ENCODE results near the gene SLC39A10. TPM values are rescaled to one million over a fixed set of nuclear protein-coding genes. Genes with fewer than 3 reads are reported as not detected.
A peak's percentile ranks its signal among the peaks of the same experiment; 100 is the strongest.

The SLC39A10 gene
- total RNA-seq, 2 donors from 2014 or later, result 70.3 to 75.8 TPM

DNA sequence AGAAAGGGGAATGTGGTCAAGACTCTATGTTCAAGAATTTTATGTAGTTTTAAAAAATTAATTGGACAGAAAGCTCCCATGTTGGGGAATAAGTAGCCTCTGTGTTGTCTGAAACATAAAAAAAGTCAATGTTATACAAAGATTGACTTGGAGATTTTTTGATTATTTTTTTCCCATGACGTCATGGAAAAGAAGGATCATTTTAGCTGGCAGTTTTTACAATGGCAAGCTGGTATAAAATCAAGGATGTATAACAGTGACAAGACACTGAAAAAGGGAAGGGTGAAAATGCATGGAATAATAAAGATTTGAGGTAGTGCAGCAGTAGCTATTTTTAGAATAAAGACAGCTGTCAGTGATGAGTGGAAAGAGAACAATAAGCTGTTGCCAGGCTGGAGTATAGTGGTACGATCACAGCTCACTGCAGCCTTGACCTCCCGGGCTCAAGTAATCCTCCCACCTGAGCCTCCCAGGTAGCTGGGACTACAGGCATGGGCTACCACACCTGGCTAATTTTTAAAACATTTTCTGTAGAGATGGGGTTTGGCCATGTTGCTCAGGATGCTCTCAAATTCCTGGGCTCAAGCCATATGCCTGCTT, 9.2 kb downstream of the SLC39A10 start:
- no peaks in the 10 kb centered on the region for H3K36me3 Mint-ChIP-seq (ENCODE audit: insufficient read depth in 2 of 2)
- H3K27ac Mint-ChIP-seq, result peak overlapping the region; percentile 9
- H3K4me1 Mint-ChIP-seq (ENCODE audit: low read depth), result peaks cover 45% of the 10 kb centered on the region
- no peaks in the 10 kb centered on the region for H3K9me3 Mint-ChIP-seq
- ATAC-seq (replicated peaks in 1 of 2) (no peak), DNase-seq (no peak)
- no peaks in the 10 kb centered on the region for H3K27me3 Mint-ChIP-seq (ENCODE audit: low read depth)
- H3K4me3 Mint-ChIP-seq, result peak overlapping the region in 1 of 2 donors; percentile 3

DNA sequence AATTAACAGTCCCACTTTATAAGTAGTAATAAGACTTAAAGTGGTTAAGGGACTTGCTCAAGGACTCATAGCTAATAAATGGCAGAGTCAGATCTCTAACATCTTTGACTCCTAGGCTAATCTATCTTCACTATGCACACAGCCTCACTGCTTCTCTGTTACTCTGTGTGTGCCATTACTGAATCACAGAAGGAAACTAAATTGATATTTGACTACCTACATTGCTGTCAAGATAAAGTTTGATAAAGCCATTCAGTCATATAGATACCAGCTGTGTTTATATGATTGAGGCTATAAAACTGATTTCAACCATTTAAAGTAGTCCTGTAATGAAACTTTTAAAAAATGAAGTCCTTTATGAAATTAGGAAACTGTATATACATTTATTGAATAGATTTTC, 10.9 kb downstream of the SLC39A10 start:
- Mint-ChIP-seq H3K27me3 (ENCODE audit: low read depth) (no peaks in the 10 kb centered on the region), H3K4me1 (ENCODE audit: low read depth) (peaks cover 33% of the 10 kb centered on the region), H3K9me3 (no peaks in the 10 kb centered on the region), H3K36me3 (ENCODE audit: insufficient read depth in 2 of 2) (no peaks in the 10 kb centered on the region), H3K27ac (no peak overlapping the region), H3K4me3 (no peak overlapping the region)
- DNase-seq, result no peak
- ATAC-seq (replicated peaks in 1 of 2), result no peak

DNA sequence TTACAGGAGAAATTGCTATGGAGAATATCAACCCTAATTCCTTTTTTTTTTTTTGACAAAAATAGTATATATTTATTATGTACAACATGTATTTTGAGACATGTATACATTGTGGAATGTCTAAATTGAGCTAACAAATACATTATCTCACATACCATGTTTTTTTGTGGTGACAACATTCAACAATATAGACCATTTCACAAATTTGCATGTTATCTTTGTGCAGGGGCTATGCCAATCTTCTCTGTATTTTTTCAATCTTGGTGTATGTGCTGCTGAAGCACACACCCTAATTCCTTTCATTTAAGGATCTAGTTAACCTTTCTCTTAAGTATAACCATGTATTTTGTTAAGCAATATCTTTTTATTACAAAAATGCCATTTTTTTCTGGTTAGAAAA, 13.2 kb downstream of the SLC39A10 start:
- no peaks in the 10 kb centered on the region for H3K9me3 Mint-ChIP-seq
- H3K27ac Mint-ChIP-seq, result no peak overlapping the region
- peaks cover 30% of the 10 kb centered on the region for H3K4me1 Mint-ChIP-seq (ENCODE audit: low read depth)
- H3K27me3 Mint-ChIP-seq (ENCODE audit: low read depth), result no peaks in the 10 kb centered on the region
- DNase-seq, result no peak
- no peak overlapping the region for H3K4me3 Mint-ChIP-seq
- ATAC-seq (replicated peaks in 1 of 2), result no peak
- H3K36me3 Mint-ChIP-seq (ENCODE audit: insufficient read depth in 2 of 2), result no peaks in the 10 kb centered on the region

DNA sequence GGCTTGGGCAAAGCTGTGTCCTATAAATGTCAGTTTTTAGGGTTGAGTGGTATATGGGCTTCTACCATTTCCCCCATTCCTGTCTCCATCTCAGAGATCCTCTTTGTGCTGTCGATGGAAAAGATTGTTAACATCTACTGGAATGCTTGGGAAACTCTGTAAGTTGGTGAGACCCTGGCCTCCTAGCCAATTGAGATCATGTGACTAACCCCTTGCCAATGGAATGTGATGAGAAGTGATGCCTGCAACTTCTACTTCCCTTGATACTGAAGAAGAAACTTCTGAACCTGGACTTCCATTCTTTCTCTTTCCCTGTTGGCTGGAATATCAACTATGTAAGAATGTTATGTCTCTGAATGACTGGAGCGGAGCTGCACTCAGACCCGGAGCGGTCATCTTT, 14.5 kb downstream of the SLC39A10 start:
- H3K4me1 Mint-ChIP-seq (ENCODE audit: low read depth), result peaks cover 37% of the 10 kb centered on the region
- no peaks in the 10 kb centered on the region for H3K27me3 Mint-ChIP-seq (ENCODE audit: low read depth)
- H3K9me3 Mint-ChIP-seq, result no peaks in the 10 kb centered on the region
- no peaks in the 10 kb centered on the region for H3K36me3 Mint-ChIP-seq (ENCODE audit: insufficient read depth in 2 of 2)
- H3K4me3 Mint-ChIP-seq, result no peak overlapping the region
- ATAC-seq (replicated peaks in 1 of 2) (no peak), DNase-seq (no peak)
- H3K27ac Mint-ChIP-seq, result no peak overlapping the region

DNA sequence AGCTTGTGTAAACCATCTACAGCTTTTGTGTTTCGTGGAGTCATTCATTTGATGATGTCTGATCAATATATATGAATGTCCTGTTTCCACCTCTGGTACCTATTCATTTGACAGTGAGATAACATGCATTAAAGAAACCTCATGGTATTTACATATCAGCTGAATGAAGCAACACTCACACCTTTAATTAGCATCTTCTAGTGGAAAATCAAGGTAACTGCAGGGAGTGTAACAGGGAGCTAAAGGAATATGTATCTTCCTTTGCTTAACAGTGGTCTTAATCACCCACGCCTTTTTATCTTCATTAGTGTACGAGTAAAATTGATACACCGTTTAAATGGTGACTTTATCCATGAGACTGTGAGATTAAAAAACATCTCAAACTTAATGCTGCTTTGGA, 15.6 kb downstream of the SLC39A10 start:
- ATAC-seq (replicated peaks in 1 of 2), result no peak
- Mint-ChIP-seq H3K4me1 (ENCODE audit: low read depth) (peaks cover 41% of the 10 kb centered on the region), H3K9me3 (no peaks in the 10 kb centered on the region)

DNA sequence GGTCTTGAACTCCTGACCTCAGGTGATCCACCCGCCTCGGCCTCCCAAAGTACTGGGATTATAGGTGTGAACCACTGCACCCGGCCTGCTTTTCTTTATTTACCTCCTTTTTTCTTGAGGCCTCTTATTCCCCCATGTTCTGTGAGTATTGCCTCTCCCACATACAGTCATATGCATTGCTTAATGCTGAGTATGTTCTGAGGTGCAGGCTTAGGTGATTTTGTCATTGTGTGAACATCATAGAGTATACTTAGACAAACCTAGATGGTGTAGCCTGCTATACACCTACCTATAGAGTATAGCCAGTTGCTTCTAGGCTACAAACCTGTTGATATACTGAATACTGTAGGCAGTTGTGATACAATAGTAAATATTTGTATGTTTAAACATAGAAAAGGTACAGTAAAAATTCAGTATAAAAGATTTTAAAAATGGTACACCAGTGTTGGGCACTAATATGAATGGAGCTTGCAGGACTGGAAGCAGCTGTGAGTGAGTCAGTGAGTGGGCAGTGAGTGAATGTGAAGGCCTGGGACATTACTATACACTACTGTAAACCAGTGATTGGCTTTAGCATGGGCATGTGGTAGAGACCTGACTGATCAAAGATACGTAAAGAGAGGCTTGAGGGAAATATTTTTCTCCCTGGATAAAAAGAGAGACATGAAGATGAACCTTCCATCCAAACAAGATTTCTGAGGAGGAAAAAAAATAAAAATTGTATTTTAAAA, 17.6 kb downstream of the SLC39A10 start:
- DNase-seq (no peak), ATAC-seq (replicated peaks in 1 of 2) (peak in 1 of 2 donors; percentile 25)
- peaks cover 0 to 5% of the 10 kb centered on the region in 2 donors for H3K36me3 Mint-ChIP-seq (ENCODE audit: insufficient read depth in 2 of 2)
- no peak overlapping the region for H3K4me3 Mint-ChIP-seq
- no peaks in the 10 kb centered on the region for H3K9me3 Mint-ChIP-seq
- no peak overlapping the region for H3K27ac Mint-ChIP-seq
- no peaks in the 10 kb centered on the region for H3K27me3 Mint-ChIP-seq (ENCODE audit: low read depth)
- H3K4me1 Mint-ChIP-seq (ENCODE audit: low read depth), result peaks cover 41% of the 10 kb centered on the region

More for the DNA sequence above, 15.6 kb downstream of the SLC39A10 start:
- Mint-ChIP-seq H3K27me3 (ENCODE audit: low read depth) (no peaks in the 10 kb centered on the region), H3K36me3 (ENCODE audit: insufficient read depth in 2 of 2) (peaks cover 0 to 4% of the 10 kb centered on the region in 2 donors), H3K4me3 (no peak overlapping the region), H3K27ac (no peak overlapping the region)
- DNase-seq, result no peak

DNA sequence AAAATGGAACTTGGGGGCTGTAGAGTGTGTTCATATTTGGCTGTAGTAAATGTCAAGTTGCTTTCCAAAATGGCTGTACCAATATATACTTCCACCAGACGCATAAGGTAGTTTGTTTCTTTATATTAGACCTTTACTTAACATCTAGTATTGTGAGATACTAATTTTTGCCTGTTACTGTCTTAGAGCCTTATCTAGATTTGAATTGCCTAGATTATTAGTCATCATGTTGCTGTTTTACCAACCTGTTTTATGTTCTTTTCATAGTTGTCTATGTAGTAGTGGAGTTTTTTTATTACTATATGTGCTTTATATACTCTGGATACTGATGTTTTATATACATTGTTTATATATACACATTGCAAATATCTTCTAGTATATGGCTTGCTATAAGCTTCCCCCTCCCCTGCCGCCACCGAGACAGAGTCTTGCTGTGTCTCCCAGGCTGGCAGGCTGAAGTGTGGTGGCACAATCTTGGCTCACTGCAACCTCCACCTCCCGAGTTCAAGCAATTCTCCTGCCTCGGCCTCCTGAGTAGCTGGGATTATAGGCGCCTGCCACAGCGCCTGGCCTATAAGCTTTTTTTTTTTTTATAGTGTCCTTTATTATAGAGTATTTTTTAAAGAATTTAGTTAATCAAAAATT, 18.9 kb downstream of the SLC39A10 start:
- DNase-seq (no peak), ATAC-seq (replicated peaks in 1 of 2) (peak; percentile 72 to 75)
- Mint-ChIP-seq H3K4me1 (ENCODE audit: low read depth) (peaks cover 53% of the 10 kb centered on the region), H3K36me3 (ENCODE audit: insufficient read depth in 2 of 2) (peaks cover 5 to 15% of the 10 kb centered on the region in 2 donors), H3K27me3 (ENCODE audit: low read depth) (no peaks in the 10 kb centered on the region), H3K9me3 (no peaks in the 10 kb centered on the region), H3K4me3 (no peak overlapping the region), H3K27ac (no peak overlapping the region)

DNA sequence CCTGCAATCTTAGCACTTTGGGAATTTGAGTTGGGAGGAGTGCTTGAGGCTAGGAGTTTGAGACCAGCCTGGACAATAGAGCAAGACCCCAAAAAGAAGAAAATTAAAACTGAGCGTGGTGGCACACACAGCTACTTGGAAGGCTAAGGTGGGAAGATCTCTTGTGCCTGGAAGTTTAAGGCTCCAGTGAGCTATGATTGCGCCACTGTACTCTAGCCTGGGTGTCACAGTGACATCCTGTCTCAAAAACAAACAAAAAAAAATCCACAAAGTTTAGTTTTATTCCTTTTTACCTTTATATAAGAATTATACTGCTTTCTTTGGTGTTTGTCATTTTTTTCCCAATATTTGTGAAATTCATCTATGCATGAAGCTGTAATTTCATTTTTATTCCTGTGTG, 20.3 kb downstream of the SLC39A10 start:
- H3K4me1 Mint-ChIP-seq (ENCODE audit: low read depth), result peaks cover 51% of the 10 kb centered on the region
- no peaks in the 10 kb centered on the region for H3K27me3 Mint-ChIP-seq (ENCODE audit: low read depth)
- H3K27ac Mint-ChIP-seq, result peak overlapping the region; percentile 3
- H3K9me3 Mint-ChIP-seq, result no peaks in the 10 kb centered on the region
- H3K4me3 Mint-ChIP-seq, result no peak overlapping the region
- ATAC-seq (replicated peaks in 1 of 2) (no peak), DNase-seq (no peak)
- peaks cover 5 to 19% of the 10 kb centered on the region in 2 donors for H3K36me3 Mint-ChIP-seq (ENCODE audit: insufficient read depth in 2 of 2)

DNA sequence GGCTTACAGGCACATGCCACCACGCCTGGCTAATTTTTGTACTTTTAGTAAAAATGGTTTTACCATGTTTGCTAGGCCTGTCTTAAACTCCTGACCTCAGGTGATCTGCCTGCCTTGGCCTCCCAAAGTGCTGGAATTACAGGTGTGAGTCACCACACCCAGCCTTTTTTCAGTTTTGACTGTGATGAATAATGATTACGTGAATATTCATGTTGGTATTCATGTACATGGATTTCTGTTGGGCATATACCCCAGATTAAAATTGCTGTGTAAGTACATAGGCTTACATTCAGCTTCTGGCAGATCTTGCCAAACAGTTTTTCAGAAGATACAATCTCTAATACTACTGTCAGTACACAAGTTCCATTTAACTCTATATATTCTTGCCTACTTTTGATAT, 20.9 kb downstream of the SLC39A10 start:
- Mint-ChIP-seq H3K9me3 (no peaks in the 10 kb centered on the region), H3K36me3 (ENCODE audit: insufficient read depth in 2 of 2) (peaks cover 5 to 19% of the 10 kb centered on the region in 2 donors), H3K27ac (no peak overlapping the region), H3K4me3 (no peak overlapping the region), H3K4me1 (ENCODE audit: low read depth) (peaks cover 52% of the 10 kb centered on the region), H3K27me3 (ENCODE audit: low read depth) (no peaks in the 10 kb centered on the region)
- DNase-seq (no peak), ATAC-seq (replicated peaks in 1 of 2) (no peak)

DNA sequence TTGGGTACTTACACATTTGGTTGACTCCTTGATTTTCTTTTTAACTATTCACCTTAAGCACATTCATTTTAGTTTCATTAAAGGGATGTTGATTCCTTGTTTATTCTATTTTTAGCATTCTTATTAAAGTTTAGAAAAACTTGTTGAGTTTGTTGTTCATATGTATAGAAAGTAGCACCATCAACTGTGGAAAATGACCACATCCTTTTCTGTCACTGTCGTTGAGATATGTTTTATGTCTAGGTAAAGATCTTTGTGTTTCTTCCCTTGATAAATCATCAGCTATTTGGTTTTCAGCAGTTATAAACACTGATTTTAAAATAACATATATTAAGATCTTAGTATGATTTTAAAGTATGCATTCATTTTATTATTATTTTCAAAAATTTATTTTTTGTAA, 25.1 kb downstream of the SLC39A10 start:
- Mint-ChIP-seq H3K4me1 (ENCODE audit: low read depth) (peaks cover 37% of the 10 kb centered on the region), H3K36me3 (ENCODE audit: insufficient read depth in 2 of 2) (peaks cover 10 to 23% of the 10 kb centered on the region in 2 donors), H3K4me3 (no peak overlapping the region), H3K27me3 (ENCODE audit: low read depth) (no peaks in the 10 kb centered on the region), H3K9me3 (no peaks in the 10 kb centered on the region), H3K27ac (peak overlapping the region; percentile 54)
- ATAC-seq (replicated peaks in 1 of 2) (no peak), DNase-seq (no peak)

DNA sequence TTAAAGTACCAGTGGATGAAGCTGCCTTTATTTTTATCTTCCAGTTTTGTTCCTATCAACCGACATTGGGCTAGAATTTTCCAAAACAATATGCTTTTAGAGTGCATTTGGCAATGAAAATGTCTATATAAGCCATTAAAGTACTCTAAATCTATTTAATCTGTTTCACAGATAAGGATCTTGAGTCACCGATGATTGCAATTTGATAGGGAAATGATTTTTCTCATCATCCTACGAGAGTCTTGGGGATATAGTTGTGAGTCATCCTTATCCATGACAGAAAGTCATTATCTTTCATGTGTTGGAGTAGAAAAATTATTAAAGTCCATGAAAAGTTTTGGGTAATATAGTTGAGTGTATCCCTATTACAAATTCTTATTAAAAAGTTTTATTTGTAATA, 26.1 kb downstream of the SLC39A10 start:
- Mint-ChIP-seq H3K4me3 (no peak overlapping the region), H3K9me3 (no peaks in the 10 kb centered on the region), H3K27me3 (ENCODE audit: low read depth) (no peaks in the 10 kb centered on the region), H3K4me1 (ENCODE audit: low read depth) (peaks cover 29% of the 10 kb centered on the region), H3K27ac (no peak overlapping the region), H3K36me3 (ENCODE audit: insufficient read depth in 2 of 2) (peaks cover 10 to 18% of the 10 kb centered on the region in 2 donors)
- DNase-seq (no peak), ATAC-seq (replicated peaks in 1 of 2) (no peak)

DNA sequence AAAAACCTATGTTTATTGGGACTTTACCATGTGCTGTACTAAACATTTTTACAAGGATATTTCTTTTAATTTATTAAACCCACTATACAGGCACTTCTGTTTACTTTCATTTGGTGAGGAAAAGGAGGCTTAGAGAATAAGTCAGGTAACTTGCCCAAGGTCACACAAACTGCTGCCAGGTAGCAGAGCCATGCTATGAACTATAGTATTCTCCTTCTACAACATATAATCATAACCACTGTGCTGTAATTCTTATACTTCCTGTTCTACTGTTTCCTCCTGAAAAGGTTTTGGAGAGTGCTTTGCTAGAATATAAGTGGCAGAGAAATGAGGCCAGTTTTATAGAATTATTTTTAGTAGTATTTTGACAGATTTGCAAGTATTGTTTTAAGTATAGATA, 29.5 kb downstream of the SLC39A10 start:
- Mint-ChIP-seq H3K36me3 (ENCODE audit: insufficient read depth in 2 of 2) (peaks cover 15 to 21% of the 10 kb centered on the region in 2 donors), H3K4me1 (ENCODE audit: low read depth) (peaks cover 22% of the 10 kb centered on the region), H3K4me3 (no peak overlapping the region), H3K9me3 (peaks cover 3 to 4% of the 10 kb centered on the region in 2 donors), H3K27ac (no peak overlapping the region), H3K27me3 (ENCODE audit: low read depth) (no peaks in the 10 kb centered on the region)
- DNase-seq (no peak), ATAC-seq (replicated peaks in 1 of 2) (no peak)

DNA sequence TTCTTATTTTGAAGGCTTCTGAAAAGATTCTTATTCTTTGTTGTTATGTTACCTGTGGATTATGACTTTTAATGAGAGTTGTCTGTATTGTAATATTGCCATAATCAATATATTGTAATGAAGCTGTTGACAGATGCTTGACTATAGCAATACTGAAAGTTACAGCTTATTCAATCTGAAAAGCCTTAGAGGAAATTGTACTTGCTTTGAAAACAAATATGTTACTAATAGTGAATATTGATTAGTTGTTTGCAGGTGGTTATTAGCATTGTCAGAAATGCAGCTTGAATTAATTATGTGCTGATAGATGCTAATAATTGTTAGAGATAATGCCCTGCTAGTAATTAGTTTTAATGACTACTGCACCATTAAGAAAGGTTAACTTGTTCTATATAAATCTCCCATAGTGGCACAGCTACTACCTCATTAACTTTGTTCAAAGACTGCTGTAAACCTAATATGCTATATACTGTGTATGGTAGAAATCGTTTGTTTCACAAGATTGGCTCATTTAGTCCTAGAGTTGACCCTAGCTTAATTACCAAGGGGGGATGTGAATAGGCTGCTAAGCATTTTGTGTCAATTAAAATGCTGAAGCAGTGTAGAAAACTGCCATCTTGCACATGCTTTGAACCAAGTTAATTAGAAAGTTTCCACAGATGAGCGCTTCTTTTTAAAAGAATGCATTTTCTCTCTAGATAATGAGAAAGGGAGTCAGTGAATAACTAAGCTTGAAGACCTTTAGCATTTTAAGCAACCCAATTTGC, 30.5 kb downstream of the SLC39A10 start:
- Mint-ChIP-seq H3K4me3 (no peak overlapping the region), H3K27ac (no peak overlapping the region), H3K9me3 (peaks cover 6 to 10% of the 10 kb centered on the region in 2 donors), H3K36me3 (ENCODE audit: insufficient read depth in 2 of 2) (peaks cover 19 to 28% of the 10 kb centered on the region in 2 donors), H3K27me3 (ENCODE audit: low read depth) (no peaks in the 10 kb centered on the region), H3K4me1 (ENCODE audit: low read depth) (peaks cover 31% of the 10 kb centered on the region)
- ATAC-seq (replicated peaks in 1 of 2) (no peak), DNase-seq (no peak)

All from activated T-cell treated with anti-CD3 and anti-CD28 coated beads, Interleukin-2, amount 50 U/mL, for 72 hours (primary cell).